KBM-7 (cell line): Measurements from ENCODE around the gene GRK5.

Experiments used
- DNase-seq: peaks from one replicate; pipeline ENCODE4 v3.0.0-alpha.2; 2015
- in situ Hi-C: fragments of 300-500 bp; cut with MboI; formaldehyde crosslinking; loops from 2 replicates; pipeline ENCODE4 v1.14.3; 2020; ENCODE audit warnings: low sequenced_read_pairs, low pct_unique_long_range_greater_than_20kb, mixed read lengths

Gene GRK5

GRCh38 chr10:119415536-119416503 is 208.4 kb downstream of the GRK5 start:
- in situ Hi-C loops: loop anchor here (25.0 kb wide), 1 partner anchor 204 kb away; the partner anchor contains the start of gene GRK5
- no peak for DNase-seq

- in situ Hi-C loops: loop anchor here (25.0 kb wide), 1 partner anchor 205 kb away; the partner anchor contains the start of gene GRK5
- DNase-seq: peak; percentile 74
Measured at GRCh38 chr10:119416855-119417254, 209.5 kb downstream of the GRK5 start.

- in situ Hi-C loops: loop anchor here (25.0 kb wide), 1 partner anchor 206 kb away; the partner anchor contains the start of gene GRK5
- no peak for DNase-seq
Measured at GRCh38 chr10:119417852-119418251, 210.5 kb downstream of the GRK5 start.

- DNase-seq: no peak
- in situ Hi-C loops: loop anchor here (25.0 kb wide), 1 partner anchor 206 kb away; the partner anchor contains the start of gene GRK5
Measured at GRCh38 chr10:119418362-119418761, 211.0 kb downstream of the GRK5 start.

GRCh38 chr10:119419931-119420330 is 212.6 kb downstream of the GRK5 start:
- DNase-seq: no peak
- in situ Hi-C loops: loop anchor here (25.0 kb wide), 1 partner anchor 208 kb away; the partner anchor contains the start of gene GRK5

- no peak for DNase-seq
- in situ Hi-C loops: loop anchor here (25.0 kb wide), 1 partner anchor 209 kb away; the partner anchor contains the start of gene GRK5
Measured at GRCh38 chr10:119420950-119421875, 213.8 kb downstream of the GRK5 start.

- DNase-seq: no peak
- in situ Hi-C loops: loop anchor here (25.0 kb wide), 1 partner anchor 210 kb away; the partner anchor contains the start of gene GRK5
Measured at GRCh38 chr10:119421891-119422681, 214.7 kb downstream of the GRK5 start.

GRCh38 chr10:119422682-119423509 is 215.5 kb downstream of the GRK5 start:
- DNase-seq: no peak
- in situ Hi-C loops: loop anchor here (25.0 kb wide), 1 partner anchor 211 kb away; the partner anchor contains the start of gene GRK5

- in situ Hi-C loops: loop anchor here (25.0 kb wide), 1 partner anchor 211 kb away; the partner anchor contains the start of gene GRK5
- DNase-seq: no peak
Measured at GRCh38 chr10:119423510-119424257, 216.3 kb downstream of the GRK5 start.

GRCh38 chr10:119424258-119424975 is 217.0 kb downstream of the GRK5 start:
- in situ Hi-C loops: loop anchor here (25.0 kb wide), 1 partner anchor 212 kb away; the partner anchor contains the start of gene GRK5

GRCh38 chr10:119425102-119425880 is 217.9 kb downstream of the GRK5 start:
- no peak for DNase-seq
- in situ Hi-C loops: no loop called here

More at GRCh38 chr10:119424258-119424975, 217.0 kb downstream of the GRK5 start:
- DNase-seq: no peak

GRCh38 chr10:119425881-119426170 is 218.5 kb downstream of the GRK5 start:
- DNase-seq: no peak
- in situ Hi-C loops: no loop called here

GRCh38 chr10:119426699-119427098 is 219.3 kb downstream of the GRK5 start:
- no peak for DNase-seq
- in situ Hi-C loops: no loop called here

GRCh38 chr10:119427263-119427864 is 220.0 kb downstream of the GRK5 start:
- DNase-seq: no peak
- in situ Hi-C loops: no loop called here

GRCh38 chr10:119428789-119429188 is 221.4 kb downstream of the GRK5 start:
- DNase-seq: peak; percentile 61
- in situ Hi-C loops: no loop called here
